Measurements from ENCODE around the gene ADAMTSL3.

The ADAMTSL3 gene

GRCh38 chr15:83892498-83892897 lies 238.6 kb downstream of the ADAMTSL3 start:
- TF ChIP-seq GATA1 (IDR thresholded peaks at IDR 0.05; ENCODE audit: low read depth, low read length) = no peak
- no peak for TF ChIP-seq POLR2A (IDR thresholded peaks at IDR 0.05; ENCODE audit: low read length)
- DNase-seq = no peak

GRCh38 chr15:83893308-83893707 lies 239.4 kb downstream of the ADAMTSL3 start:
- no peak for DNase-seq
- no peak for TF ChIP-seq GATA1 (IDR thresholded peaks at IDR 0.05; ENCODE audit: low read depth, low read length)
- no peak for TF ChIP-seq POLR2A (IDR thresholded peaks at IDR 0.05; ENCODE audit: low read length)

- DNase-seq = no peak
- TF ChIP-seq POLR2A (IDR thresholded peaks at IDR 0.05; ENCODE audit: low read length) = no peak
- TF ChIP-seq GATA1 (IDR thresholded peaks at IDR 0.05; ENCODE audit: low read depth, low read length) = no peak
These were observed 243.1 kb downstream of the ADAMTSL3 start for GRCh38 chr15:83897037-83897436.

- TF ChIP-seq GATA1 (IDR thresholded peaks at IDR 0.05; ENCODE audit: low read depth, low read length) (no peak), POLR2A (IDR thresholded peaks at IDR 0.05; ENCODE audit: low read length) (no peak)
These were observed 244.4 kb downstream of the ADAMTSL3 start for GRCh38 chr15:83898361-83898760.

GRCh38 chr15:83899670-83900069 lies 245.7 kb downstream of the ADAMTSL3 start:
- TF ChIP-seq POLR2A (IDR thresholded peaks at IDR 0.05; ENCODE audit: low read length) = no peak
- no peak for TF ChIP-seq GATA1 (IDR thresholded peaks at IDR 0.05; ENCODE audit: low read depth, low read length)
- no peak for DNase-seq

More at GRCh38 chr15:83898361-83898760, 244.4 kb downstream of the ADAMTSL3 start:
- no peak for DNase-seq

GRCh38 chr15:83904107-83905040 lies 250.5 kb downstream of the ADAMTSL3 start:
- no peak for DNase-seq
- TF ChIP-seq POLR2A (IDR thresholded peaks at IDR 0.05; ENCODE audit: low read length) = no peak
- no peak for TF ChIP-seq GATA1 (IDR thresholded peaks at IDR 0.05; ENCODE audit: low read depth, low read length)

GRCh38 chr15:83905556-83906273 lies 251.8 kb downstream of the ADAMTSL3 start:
- TF ChIP-seq POLR2A (IDR thresholded peaks at IDR 0.05; ENCODE audit: low read length) = no peak
- TF ChIP-seq GATA1 (IDR thresholded peaks at IDR 0.05; ENCODE audit: low read depth, low read length) = no peak
- no peak for DNase-seq

GRCh38 chr15:83911345-83911744 lies 257.4 kb downstream of the ADAMTSL3 start:
- TF ChIP-seq GATA1 (IDR thresholded peaks at IDR 0.05; ENCODE audit: low read depth, low read length) = no peak
- no peak for TF ChIP-seq POLR2A (IDR thresholded peaks at IDR 0.05; ENCODE audit: low read length)
- DNase-seq = no peak

GRCh38 chr15:83912343-83912742 lies 258.4 kb downstream of the ADAMTSL3 start:
- no peak for DNase-seq
- no peak for TF ChIP-seq GATA1 (IDR thresholded peaks at IDR 0.05; ENCODE audit: low read depth, low read length)
- TF ChIP-seq POLR2A (IDR thresholded peaks at IDR 0.05; ENCODE audit: low read length) = no peak

- DNase-seq = no peak
- TF ChIP-seq POLR2A (IDR thresholded peaks at IDR 0.05; ENCODE audit: low read length) = no peak
- no peak for TF ChIP-seq GATA1 (IDR thresholded peaks at IDR 0.05; ENCODE audit: low read depth, low read length)
These were observed 259.2 kb downstream of the ADAMTSL3 start for GRCh38 chr15:83913034-83913632.

- DNase-seq = no peak
- no peak for TF ChIP-seq POLR2A (IDR thresholded peaks at IDR 0.05; ENCODE audit: low read length)
- no peak for TF ChIP-seq GATA1 (IDR thresholded peaks at IDR 0.05; ENCODE audit: low read depth, low read length)
These were observed 261.0 kb downstream of the ADAMTSL3 start for GRCh38 chr15:83914906-83915305.

- TF ChIP-seq POLR2A (IDR thresholded peaks at IDR 0.05; ENCODE audit: low read length) (no peak), GATA1 (IDR thresholded peaks at IDR 0.05; ENCODE audit: low read depth, low read length) (no peak)
These were observed 263.5 kb downstream of the ADAMTSL3 start for GRCh38 chr15:83917432-83917831.

GRCh38 chr15:83918011-83918410 lies 264.1 kb downstream of the ADAMTSL3 start:
- TF ChIP-seq POLR2A (IDR thresholded peaks at IDR 0.05; ENCODE audit: low read length) (no peak), GATA1 (IDR thresholded peaks at IDR 0.05; ENCODE audit: low read depth, low read length) (no peak)
- no peak for DNase-seq

More at GRCh38 chr15:83917432-83917831, 263.5 kb downstream of the ADAMTSL3 start:
- DNase-seq = no peak

- no peak for DNase-seq
- TF ChIP-seq GATA1 (IDR thresholded peaks at IDR 0.05; ENCODE audit: low read depth, low read length) (no peak), POLR2A (IDR thresholded peaks at IDR 0.05; ENCODE audit: low read length) (no peak)
These were observed 265.5 kb downstream of the ADAMTSL3 start for GRCh38 chr15:83919319-83919830.

Data from erythroblast (primary cell).